Activated CD4-positive, alpha-beta T cell treated with anti-CD3 and anti-CD28 coated beads, Interleukin-2, amount 50 U/mL, for 48 hours (primary cell): Measurements from ENCODE around the gene FBXL16.

ENCODE experiments used
- DNase-seq, 2 experiments: peaks; one replicate each; pipeline ENCODE4 v3.0.0-alpha.2; 2020

Gene FBXL16

GRCh38 chr16:676565-676902 is 29.1 kb downstream of the FBXL16 start:
- DNase-seq = no peak

DNA sequence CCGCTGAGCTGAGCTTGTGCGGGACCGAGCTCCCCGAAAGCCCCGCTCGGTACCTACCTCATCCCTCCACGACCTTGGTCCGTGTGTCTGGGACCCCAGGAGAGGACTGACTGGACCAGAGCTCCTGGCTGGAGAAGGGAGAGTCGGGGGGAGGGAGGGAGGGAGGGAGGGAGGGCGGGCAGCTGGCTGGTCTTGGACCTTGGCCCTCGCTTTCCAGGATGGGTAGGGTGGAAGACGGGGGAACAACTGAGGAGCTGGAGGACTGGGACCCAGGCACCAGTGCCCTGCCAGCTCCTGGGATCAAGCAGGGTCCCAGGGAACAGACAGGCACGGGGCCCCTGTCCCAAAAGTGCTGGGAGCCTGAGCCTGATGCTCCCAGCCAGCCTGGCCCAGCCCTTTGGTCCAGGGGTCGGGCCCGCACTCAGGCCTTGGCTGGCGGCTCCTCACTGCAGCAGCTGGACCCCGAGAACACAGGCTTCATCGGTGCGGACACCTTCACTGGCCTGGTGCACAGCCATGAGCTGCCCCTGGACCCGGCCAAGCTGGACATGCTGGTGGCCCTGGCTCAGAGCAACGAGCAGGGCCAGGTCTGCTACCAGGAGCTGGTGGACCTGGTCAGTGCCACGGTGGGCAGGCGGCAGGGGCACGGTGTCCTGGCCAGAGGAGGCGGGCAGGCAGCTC is 29.6 kb downstream of the FBXL16 start:
- DNase-seq = no peak

GRCh38 chr16:674968-675883 is 30.4 kb downstream of the FBXL16 start, which contains the start of gene RHBDL1:
TSS of gene RHBDL1 (plus strand) at chr16:675671. CDS start at chr16:675791, 120 bp downstream.
- no peak for DNase-seq

- no peak for DNase-seq
These were observed 31.3 kb downstream of the FBXL16 start for GRCh38 chr16:674214-674881.

DNA sequence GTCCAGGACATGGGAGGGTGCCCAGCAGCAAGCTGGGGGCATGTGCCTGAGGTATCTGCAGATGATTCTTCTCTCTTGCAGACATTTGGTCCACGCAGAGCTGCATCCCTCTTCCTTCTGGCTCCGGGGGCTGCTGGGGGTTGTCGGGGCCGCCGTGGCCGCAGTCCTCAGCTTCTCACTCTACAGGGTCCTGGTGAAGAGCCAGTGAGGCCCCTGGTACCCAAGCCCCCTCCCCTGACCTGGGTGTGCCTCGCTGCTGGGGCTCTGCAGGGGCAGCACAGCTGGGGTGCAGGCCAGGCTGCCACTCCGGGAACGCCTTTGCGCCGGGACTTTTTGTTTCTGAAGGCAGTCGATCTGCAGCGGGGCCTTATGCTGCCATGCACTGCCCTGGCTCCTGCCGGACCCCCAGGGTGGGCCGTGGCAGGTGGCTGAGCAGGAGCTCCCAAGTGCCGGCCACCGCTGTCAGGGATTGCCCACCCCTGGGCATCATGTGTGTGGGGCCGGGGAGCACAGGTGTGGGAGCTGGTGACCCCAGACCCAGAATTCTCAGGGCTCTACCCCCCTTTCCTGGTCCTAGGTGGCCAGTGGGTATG is 32.1 kb downstream of the FBXL16 start:
- no peak for DNase-seq

GRCh38 chr16:672851-673250 is 32.8 kb downstream of the FBXL16 start:
- DNase-seq = no peak

DNA sequence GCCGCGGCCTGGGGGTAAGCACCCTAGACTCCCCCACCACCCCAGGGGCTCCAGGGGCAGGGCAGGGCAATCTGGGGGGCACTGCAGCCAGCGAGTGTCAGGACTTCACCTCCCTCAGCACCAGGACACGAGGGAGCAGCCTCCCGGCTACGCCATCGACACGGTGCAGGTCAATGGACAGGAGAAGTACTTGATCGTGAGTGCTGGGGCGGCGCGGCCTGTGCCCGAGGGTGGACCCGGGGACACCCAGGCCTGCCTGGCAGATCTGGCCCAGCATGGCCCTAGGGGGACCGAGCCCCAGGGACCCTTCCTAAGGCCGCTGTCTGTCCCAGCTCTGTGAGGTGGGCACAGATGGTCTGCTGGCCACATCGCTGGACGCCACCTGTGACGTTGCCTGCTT is 33.2 kb downstream of the FBXL16 start:
- DNase-seq = no peak

DNA sequence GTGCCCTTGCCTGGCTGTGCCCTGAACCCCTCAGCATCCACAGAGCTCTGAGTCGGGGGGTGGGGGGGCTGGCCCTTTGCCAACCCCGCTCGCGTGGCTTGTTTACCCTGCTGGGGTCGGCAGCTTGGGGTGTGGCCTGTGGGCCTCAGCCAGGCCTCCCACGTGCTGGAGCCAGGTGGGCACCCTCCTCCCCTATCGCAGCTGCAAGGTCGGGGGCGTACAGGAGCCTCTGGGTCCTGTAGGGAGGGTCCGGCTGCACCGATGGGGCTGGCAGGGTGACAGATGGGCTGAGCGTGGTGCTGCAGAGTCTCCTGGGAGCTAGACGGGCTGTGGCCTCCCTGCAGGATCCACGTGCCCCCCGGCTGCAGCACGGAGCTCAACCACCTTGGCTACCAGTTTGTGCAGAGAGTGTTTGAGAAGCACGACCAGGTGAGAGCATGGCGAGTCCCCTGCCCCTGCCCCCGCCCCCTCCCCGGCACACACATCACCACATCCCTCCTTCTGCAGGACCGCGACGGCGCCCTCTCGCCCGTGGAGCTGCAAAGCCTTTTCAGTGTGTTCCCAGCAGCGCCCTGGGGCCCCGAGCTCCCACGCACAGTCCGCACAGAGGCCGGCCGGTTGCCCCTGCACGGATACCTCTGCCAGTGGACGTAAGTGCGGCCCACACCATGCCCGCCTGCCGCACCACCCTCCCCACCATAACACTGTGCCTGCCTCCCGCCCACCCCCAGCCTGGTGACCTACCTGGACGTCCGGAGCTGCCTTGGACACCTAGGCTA is 34.1 kb downstream of the FBXL16 start:
- no peak for DNase-seq

GRCh38 chr16:670485-671352 is 34.9 kb downstream of the FBXL16 start:
- DNase-seq = no peak

DNA sequence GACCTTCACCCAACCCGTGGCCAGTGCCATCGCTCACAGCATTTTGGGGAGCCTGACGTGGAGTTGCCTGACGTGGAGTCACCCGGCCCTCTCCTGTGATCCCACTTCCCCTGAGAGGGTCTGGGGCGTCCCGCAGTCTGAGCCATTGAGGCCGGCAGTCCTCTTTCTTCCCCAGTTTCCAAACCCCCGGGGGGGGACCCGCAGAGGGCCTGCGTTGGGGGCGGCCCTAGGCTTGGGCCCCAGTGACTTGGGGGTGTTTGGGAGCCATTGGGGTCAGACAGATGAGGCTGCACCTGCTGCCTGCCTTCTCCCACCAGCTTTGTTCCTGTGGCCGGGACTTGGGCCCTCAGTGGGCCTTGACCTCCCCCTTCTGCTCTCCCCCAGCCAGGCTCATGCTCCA is 35.9 kb downstream of the FBXL16 start:
- DNase-seq = no peak

DNA sequence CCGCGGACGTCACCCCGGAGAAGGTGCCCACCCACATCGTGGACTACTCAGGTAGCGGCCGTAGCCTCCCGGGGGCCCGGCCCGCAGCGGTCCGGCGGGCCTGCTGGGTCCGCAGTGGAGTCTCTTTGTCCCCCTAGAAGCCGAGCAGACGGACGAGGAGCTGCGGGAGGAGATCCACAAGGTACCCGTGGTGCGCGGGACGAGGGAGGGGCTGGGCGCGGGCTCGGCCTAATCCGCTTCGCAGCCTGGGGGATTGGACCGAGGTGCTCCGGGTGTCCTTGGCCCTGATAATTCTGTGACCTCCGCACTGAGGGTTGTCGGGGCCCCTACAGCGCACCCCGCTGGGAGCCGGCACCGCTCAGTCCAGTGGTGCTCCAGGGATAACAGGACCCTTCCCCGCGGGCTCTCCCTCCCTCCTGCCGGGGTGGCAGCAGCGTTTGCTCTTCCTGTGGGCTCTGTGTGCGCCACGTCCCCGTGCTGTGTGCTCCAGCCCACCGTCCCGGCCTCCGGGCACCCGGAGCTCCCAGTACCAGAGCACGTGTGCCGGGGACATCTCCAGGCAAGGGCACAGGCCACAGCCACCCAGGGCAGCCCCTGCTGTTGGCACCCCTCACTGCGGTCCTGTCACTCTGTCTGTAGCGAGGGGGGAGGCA is 37.0 kb downstream of the FBXL16 start:
- no peak for DNase-seq

DNA sequence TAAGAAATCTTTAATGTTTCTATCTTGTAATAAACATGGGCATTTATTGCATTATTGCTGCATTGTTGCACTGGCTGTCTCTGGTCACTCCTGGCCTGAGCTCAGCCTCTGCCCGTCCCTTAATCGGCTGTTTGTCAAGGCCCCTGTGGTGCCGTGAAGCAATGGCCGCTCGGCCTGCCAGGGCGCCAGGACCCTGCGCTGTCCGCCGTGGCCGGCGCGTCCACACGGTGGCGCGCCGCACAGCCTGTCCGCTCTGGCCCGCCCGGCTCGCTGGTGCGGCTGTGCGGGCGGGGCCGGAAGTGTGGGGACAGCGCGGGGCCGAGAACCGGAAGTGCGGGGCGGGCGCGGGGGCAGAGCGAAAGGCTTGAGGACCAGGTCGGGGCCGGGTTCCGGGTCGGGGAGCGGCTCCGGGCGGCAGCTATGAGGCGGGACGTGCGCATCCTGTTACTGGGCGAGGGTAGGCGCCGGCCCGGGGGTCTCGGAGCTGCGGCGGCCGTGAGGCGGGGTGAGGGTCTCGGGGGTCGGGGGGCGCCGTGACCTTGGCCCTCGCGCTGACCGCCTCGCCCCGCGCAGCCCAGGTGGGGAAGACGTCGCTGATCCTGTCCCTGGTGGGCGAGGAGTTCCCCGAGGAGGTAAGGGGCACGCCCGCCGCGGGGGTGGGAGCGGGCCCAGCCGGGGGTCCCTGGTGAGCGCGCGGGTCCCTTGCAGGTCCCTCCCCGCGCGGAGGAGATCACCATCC is 37.7 kb downstream of the FBXL16 start, which contains the start of gene RHOT2:
Gene RHOT2 (plus strand): TSS at position 353 of the 739 bp plus-strand sequence. CDS start 68 bp downstream, at position 421.
- DNase-seq = peak; percentile 93 to 95

DNA sequence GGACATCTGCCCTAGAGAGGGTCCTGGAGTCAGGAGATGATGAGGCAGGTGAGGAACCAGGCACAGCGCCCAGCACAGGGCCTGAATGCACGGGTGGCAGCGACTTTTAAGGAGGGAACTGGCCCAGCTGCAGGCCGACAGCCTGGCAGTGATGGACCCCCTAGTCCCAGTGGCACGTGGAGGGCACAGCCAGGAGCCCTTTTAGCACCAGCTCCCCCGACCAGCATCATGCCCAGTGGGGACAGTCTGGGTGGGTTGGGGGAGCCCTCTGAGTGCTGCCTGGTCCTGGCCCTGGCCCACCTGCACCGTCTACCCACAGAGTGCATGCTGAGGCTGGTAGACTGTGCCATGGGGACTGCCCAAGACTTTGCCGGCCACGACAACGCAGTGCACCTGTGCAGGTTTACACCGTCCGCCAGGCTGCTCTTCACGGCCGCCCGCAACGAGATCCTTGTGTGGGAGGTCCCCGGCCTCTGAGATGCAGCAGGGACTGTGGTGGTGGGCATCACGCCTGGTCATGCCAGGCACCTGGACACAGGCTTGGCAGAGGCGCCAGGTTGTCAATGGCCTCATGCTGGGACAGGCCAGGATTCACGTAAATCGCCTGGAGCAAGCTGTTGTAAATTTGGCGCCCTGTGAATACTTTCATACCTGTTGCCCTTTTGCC is 38.4 kb downstream of the FBXL16 start:
- DNase-seq = no peak

GRCh38 chr16:666572-666971 is 39.0 kb downstream of the FBXL16 start:
- DNase-seq = no peak

DNA sequence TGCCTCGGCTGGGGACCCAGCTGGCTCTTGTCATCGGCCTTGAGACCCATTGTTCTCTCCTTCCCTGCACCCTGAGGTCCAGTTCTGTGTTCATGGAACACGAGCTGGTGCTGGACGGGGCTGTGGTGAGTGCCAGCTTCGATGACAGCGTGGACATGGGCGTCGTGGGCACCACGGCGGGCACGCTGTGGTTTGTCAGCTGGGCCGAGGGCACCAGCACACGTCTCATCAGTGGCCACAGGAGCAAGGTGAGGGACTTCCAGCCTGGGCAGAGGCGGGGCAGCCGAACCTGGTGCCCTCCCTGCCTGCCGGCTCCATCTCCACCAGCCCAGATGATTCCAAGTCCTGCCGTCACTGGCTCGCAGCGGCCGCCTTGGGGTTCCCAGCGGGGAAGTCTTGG is 43.0 kb downstream of the FBXL16 start:
- no peak for DNase-seq

DNA sequence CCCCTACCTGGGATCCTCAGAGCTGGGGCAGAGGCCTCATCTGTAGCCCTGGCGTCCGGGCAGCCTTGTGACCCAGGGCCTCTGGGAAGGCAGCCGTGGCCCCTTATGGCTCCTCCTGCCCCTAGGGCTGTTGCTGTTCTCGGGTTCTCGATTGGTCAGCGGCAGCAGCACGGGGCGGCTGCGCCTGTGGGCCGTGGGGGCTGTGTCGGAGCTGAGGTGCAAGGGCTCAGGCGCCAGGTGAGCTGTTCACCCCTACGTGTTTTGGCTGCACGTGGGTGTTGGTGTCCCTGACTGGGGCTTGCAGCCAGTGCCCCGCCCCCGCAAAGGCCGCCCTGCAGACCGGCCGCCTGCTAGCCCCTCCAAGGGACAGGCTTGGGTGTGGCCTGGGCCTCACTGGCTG is 43.5 kb downstream of the FBXL16 start:
- no peak for DNase-seq

GRCh38 chr16:661184-661821 is 44.3 kb downstream of the FBXL16 start:
- no peak for DNase-seq

DNA sequence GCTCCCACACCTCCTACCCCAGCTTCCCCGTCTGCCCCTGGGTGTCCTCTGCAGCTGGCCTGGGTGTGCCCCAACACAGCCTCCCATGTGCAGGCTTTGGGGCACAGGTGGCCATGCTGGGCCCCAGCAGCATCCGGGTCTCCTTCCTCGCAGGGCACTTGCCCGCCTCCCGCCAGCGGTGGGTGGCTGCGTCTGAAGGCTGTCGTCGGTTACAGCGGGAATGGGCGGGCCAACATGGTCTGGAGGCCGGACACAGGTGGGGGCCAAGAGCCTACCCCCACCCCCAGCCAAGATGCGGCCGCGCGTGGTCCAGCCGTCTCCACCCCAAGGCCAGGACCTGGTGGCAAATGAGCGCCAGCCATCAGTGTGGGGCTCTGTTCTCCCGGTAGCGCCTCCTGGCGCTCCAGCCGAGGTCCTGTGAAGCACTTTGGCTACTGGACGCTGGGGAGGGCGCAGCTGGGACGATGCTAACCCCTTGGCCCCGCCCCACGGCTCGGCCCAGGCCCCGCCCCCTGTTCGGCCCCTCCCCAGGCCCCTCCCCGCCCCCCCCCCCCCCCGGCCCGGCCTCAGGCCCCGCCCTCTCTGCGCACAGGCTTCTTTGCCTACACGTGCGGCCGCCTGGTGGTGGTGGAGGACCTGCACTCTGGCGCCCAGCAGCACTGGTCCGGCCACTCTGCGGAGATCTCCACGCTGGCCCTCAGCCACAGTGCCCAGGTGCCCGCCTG is 45.0 kb downstream of the FBXL16 start:
- DNase-seq = peak; percentile 70
